ENCODE results near the gene DOCK1. TPM values are rescaled to one million over a fixed set of nuclear protein-coding genes. Genes with fewer than 3 reads are reported as not detected.
A peak's percentile ranks its signal among the peaks of the same experiment; 100 is the strongest.

The DOCK1 gene
- total RNA-seq, 2 donors from 2014 or later, result 34.3 to 44.1 TPM

- H3K9me3 ChIP-seq, result no peaks in the 10 kb centered on the region
- no peak overlapping the region for H3K27ac ChIP-seq
- 89 to 93% methylated on average over 6 of the region's 6 CpGs for WGBS, 2 donors
- TF ChIP-seq, protein P1, sequence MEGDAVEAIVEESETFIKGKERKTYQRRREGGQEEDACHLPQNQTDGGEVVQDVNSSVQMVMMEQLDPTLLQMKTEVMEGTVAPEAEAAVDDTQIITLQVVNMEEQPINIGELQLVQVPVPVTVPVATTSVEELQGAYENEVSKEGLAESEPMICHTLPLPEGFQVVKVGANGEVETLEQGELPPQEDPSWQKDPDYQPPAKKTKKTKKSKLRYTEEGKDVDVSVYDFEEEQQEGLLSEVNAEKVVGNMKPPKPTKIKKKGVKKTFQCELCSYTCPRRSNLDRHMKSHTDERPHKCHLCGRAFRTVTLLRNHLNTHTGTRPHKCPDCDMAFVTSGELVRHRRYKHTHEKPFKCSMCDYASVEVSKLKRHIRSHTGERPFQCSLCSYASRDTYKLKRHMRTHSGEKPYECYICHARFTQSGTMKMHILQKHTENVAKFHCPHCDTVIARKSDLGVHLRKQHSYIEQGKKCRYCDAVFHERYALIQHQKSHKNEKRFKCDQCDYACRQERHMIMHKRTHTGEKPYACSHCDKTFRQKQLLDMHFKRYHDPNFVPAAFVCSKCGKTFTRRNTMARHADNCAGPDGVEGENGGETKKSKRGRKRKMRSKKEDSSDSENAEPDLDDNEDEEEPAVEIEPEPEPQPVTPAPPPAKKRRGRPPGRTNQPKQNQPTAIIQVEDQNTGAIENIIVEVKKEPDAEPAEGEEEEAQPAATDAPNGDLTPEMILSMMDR (IDR thresholded peaks at IDR 0.05), result no peak
- no peak for TF ChIP-seq POLR2A (IDR thresholded peaks at IDR 0.05)
- ATAC-seq (no peak), DNase-seq (no peak)
- H3K36me3 ChIP-seq (replicated peaks in 1 of 2; ENCODE audit: insufficient read depth in 1 of 2, low read depth in 2 of 2), result peaks cover 0 to 11% of the 10 kb centered on the region in 2 donors
- H3K27me3 ChIP-seq, result no peaks in the 10 kb centered on the region
- peaks cover 11% of the 10 kb centered on the region for H3K4me1 ChIP-seq
- H3K4me3 ChIP-seq, result no peak overlapping the region
- intact Hi-C loops (cut with DNase I), result no loop called here
Measured at GRCh38 chr10:127041552-127041951, 136.3 kb downstream of the DOCK1 start.

GRCh38 chr10:127043301-127043700, 138.1 kb downstream of the DOCK1 start:
- 90 to 93% methylated on average over 9 of the region's 9 CpGs for WGBS, 2 donors
- Histone ChIP-seq H3K4me1 (peaks cover 11% of the 10 kb centered on the region), H3K27ac (peak overlapping the region in 2 of 4 donors; percentile 11 to 19), H3K9me3 (no peaks in the 10 kb centered on the region), H3K4me3 (no peak overlapping the region), H3K36me3 (replicated peaks in 1 of 2; ENCODE audit: insufficient read depth in 1 of 2, low read depth in 2 of 2) (peaks cover 0 to 11% of the 10 kb centered on the region in 2 donors), H3K27me3 (no peaks in the 10 kb centered on the region)
- ATAC-seq, result no peak
- no peak for TF ChIP-seq POLR2A (IDR thresholded peaks at IDR 0.05)
- TF ChIP-seq, protein P1 (IDR thresholded peaks at IDR 0.05), result no peak
- DNase-seq, result no peak
- intact Hi-C loops (cut with DNase I), result no loop called here

DNA sequence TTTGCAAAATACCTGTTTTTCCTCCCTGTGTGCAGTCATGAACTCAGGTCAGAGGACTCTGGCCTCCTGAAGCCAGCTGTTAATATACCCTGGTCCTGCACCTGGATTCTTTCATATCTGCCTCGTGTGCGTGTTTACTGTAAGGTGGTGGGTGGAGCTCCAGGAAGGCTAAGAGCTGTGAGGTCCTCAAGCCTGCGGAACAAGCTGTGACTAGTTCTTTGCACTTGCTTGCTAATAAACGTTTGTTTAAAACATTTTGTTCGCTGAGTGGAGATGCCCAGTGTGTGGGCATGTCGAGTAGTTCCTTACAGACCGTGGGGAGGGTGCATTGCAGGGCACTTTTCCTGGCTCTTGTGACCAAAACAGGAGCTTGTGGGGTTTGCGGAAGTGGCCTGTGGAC, 139.0 kb downstream of the DOCK1 start:
- TF ChIP-seq, protein P1 (IDR thresholded peaks at IDR 0.05), result no peak
- peak in 1 of 3 donors; percentile 12 for TF ChIP-seq POLR2A (IDR thresholded peaks at IDR 0.05)
- Histone ChIP-seq H3K4me3 (no peak overlapping the region), H3K36me3 (replicated peaks in 1 of 2; ENCODE audit: insufficient read depth in 1 of 2, low read depth in 2 of 2) (peaks cover 0 to 11% of the 10 kb centered on the region in 2 donors), H3K4me1 (peaks cover 11% of the 10 kb centered on the region), H3K27me3 (no peaks in the 10 kb centered on the region), H3K9me3 (no peaks in the 10 kb centered on the region), H3K27ac (peak overlapping the region in 3 of 4 donors; percentile 19 to 45 (median 37))
- intact Hi-C loops (cut with DNase I), result no loop called here
- ATAC-seq (peak; percentile 88), DNase-seq (peak; percentile 54 to 83 (median 80))
- 38 to 58% methylated on average over 8 of the region's 8 CpGs for WGBS, 2 donors

DNA sequence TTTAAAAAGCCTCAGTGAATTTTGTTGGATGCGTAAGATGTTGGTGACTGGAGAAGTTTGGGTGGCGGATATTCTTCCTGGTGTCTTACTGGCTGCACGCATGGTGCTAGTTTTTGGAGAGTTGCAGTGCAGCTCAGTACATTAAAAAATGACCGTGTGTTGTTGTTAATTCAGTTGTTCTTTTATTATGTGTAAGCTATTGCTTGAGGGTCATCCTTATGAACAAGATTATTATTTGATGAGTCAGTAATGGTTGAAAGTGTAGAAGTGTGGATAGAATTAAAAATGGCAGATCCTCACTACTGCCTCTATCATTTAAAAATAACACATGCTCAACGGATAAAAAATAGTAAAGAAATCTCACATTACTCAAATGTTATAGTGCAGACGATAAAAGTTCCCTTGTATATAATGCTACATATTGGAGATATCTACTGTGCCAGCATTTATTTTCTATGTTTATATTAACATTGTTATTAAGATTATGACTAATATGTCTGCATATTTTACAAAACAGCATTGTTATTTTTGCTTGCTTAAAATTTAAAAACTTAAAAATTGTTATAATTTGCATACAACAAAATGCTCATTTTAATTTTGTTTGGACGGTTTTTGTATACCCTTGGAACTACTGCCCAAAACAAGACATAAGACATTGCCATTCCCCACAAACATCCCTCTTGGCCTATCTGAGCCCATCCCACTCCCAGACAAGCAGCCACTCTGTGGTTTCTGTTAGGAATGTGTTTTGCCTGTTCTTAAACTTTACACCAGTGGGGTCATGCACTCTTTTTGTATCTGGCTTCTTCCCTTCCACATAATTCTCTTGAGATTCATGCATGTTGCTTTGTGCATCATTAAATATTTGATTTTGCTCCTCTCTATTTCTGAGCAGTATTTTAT, 142.0 kb downstream of the DOCK1 start:
- H3K4me3 ChIP-seq, result no peak overlapping the region
- H3K36me3 ChIP-seq (replicated peaks in 1 of 2; ENCODE audit: insufficient read depth in 1 of 2, low read depth in 2 of 2), result peaks cover 0 to 2% of the 10 kb centered on the region in 2 donors
- no peak overlapping the region for H3K27ac ChIP-seq
- TF ChIP-seq, protein P1 (IDR thresholded peaks at IDR 0.05), result no peak
- TF ChIP-seq POLR2A (IDR thresholded peaks at IDR 0.05), result no peak
- DNase-seq, result no peak
- H3K9me3 ChIP-seq, result no peaks in the 10 kb centered on the region
- intact Hi-C loops (cut with DNase I), result no loop called here
- 92 to 93% methylated on average over 7 of the region's 7 CpGs for WGBS, 2 donors
- no peak for ATAC-seq
- H3K4me1 ChIP-seq, result peaks cover 11% of the 10 kb centered on the region
- no peaks in the 10 kb centered on the region for H3K27me3 ChIP-seq
